Measurements from ENCODE around the gene GLRX3. TPM values are rescaled to one million over a fixed set of nuclear protein-coding genes. Genes with fewer than 3 reads are reported as not detected.
A peak's percentile ranks its signal among the peaks of the same experiment; 100 is the strongest.
"Not testable (repeated sequence)": the region's sequence is repeated elsewhere in the genome, so short reads cannot be mapped to it uniquely, and the experiment has no call there.

The GLRX3 gene
- total and polyA plus RNA-seq, 4 experiments from 2014 or later, result 39.3 to 116 (median 59.8) TPM

DNA sequence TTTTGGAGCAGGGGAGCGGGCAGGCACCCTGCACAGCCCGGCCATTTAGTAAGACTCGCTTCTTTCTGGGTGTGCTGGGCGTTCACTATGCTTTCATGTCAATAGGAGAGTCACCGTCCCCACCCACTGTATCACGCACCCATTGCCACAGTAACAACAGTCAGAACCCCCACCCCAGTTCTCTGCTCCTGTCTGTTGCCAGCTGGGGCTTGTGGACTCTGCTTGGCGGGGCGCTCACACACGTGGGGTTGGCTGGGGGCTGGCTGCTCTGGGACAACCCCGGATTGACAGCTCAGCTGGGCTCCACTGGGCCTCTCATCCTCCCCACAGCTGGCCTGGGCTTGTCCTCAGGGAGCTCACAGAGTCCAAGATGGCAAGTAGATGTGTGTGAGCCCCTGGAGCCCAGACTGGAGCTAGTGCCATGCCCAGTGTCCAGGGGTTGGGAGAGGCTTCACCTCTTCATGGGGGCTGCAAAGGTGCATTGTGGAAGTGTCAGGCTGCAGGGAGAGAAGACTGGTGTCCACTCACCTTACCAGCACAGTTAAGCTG, 59.6 kb downstream of the GLRX3 start:
- H3K27ac ChIP-seq (ENCODE audit: low read depth, low read length), result no peak overlapping the region
- no peak overlapping the region for H3K4me3 Mint-ChIP-seq
- H3K4me1 ChIP-seq (ENCODE audit: insufficient read depth, low read length), result no peaks in the 10 kb centered on the region
- peaks cover 0 to 11% (median 6%) of the 10 kb centered on the region in 4 donors for H3K4me1 Mint-ChIP-seq
- intact Hi-C loops (cut with micrococcal nuclease), result no loop called here
- H3K9me3 ChIP-seq (ENCODE audit: control insufficient read depth in 1 of 2, low read length in 2 of 2), result no peaks in the 10 kb centered on the region
- H3K9me3 Mint-ChIP-seq, result no peaks in the 10 kb centered on the region
- H3K36me3 Mint-ChIP-seq, result no peaks in the 10 kb centered on the region
- no peaks in the 10 kb centered on the region for H3K36me3 ChIP-seq (ENCODE audit: insufficient read depth, low read length)
- ChIA-PET CTCF (ENCODE audit: partially characterized antibody) (no interaction called here), POLR2A (ENCODE audit: partially characterized antibody) (no interaction called here)
- no peaks in the 10 kb centered on the region for H3K27me3 ChIP-seq (ENCODE audit: insufficient read depth, low read length)
- H3K27me3 Mint-ChIP-seq, result peaks cover 0 to 1% of the 10 kb centered on the region in 2 donors
- H3K27ac Mint-ChIP-seq, result no peak overlapping the region
- no peak overlapping the region for H3K4me3 ChIP-seq (ENCODE audit: low read length in 2 of 2)
- DNase-seq, result peak in 1 of 5 donors; percentile 16

DNA sequence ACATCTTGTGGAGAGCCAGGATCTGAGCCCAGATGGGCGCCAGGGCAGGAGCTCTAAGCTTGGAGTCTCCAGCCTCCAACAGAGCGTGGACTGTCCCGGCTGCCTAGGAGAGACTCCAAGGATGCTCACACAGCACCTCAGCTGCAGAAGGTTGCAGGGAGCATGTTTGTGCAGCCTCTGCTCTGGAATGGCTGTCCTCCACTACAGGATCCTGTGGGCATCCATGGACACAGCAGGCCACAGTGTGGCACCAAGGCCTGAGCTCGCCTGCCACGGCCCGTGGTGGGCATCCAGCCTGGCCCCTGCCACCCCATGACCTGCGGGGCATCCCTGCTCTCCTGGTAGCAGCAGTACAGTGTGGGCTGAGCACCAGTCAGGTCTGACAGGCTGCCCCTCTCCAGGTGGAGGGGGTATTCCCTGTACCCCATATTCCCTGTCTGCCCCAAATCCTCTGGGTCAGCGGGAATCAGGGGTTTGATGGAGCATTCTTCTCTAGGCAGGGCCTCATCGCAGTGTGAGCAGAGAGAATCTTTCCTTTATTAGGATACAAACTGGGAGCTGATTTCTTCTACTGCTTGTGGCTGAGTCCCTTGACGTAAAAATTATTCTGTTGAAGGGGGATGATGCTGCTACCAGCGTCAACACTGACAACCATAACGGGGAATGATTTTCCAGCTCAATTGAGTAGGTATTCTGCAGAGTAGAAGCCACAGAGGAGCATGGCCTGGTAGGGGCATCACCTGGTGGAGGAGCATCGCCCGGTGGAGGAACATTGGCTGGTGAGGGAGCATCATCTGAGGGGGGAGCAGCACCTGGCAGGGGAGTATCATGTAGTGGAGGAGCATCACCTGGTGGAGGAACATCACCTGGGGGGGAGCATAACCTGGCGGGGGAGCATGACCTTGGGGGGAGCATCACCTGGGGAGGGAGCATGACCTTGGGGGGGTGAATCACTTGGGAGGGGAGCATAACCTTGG, 60.6 kb downstream of the GLRX3 start:
- Histone ChIP-seq H3K27me3 (ENCODE audit: insufficient read depth, low read length) (no peaks in the 10 kb centered on the region), H3K9me3 (ENCODE audit: control insufficient read depth in 1 of 2, low read length in 2 of 2) (no peaks in the 10 kb centered on the region), H3K4me1 (ENCODE audit: insufficient read depth, low read length) (no peaks in the 10 kb centered on the region), H3K36me3 (ENCODE audit: insufficient read depth, low read length) (no peaks in the 10 kb centered on the region), H3K4me3 (ENCODE audit: low read length in 2 of 2) (no peak overlapping the region), H3K27ac (ENCODE audit: low read depth, low read length) (no peak overlapping the region)
- peaks cover 0 to 3% (median 2%) of the 10 kb centered on the region in 4 donors for H3K4me1 Mint-ChIP-seq
- intact Hi-C loops (cut with micrococcal nuclease), result no loop called here
- H3K36me3 Mint-ChIP-seq, result no peaks in the 10 kb centered on the region
- no peaks in the 10 kb centered on the region for H3K27me3 Mint-ChIP-seq
- no peak overlapping the region for H3K4me3 Mint-ChIP-seq
- ChIA-PET POLR2A (ENCODE audit: partially characterized antibody) (no interaction called here), CTCF (ENCODE audit: partially characterized antibody) (no interaction called here)
- no peaks in the 10 kb centered on the region for H3K9me3 Mint-ChIP-seq
- DNase-seq, result peak in 1 of 5 donors; percentile 24
- H3K27ac Mint-ChIP-seq, result no peak overlapping the region

DNA sequence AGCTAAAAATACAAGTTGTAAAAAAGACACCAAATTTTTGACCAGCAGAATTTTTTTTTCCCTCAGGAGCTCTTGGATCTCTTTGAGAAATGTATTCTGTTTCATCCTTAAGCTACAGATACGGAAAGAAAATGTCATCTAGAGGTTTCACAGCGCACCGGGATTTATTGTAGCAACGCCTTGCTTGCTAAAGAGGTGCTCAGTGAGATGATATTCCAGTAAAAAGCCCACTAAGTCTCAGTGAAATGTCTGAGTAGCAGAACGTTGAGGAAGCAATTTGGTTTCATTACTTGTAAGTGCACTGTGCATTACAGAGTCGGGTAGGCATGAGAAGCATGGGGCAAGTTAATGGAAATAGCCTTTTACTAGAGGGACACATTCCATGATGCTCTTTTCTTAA, 62.5 kb downstream of the GLRX3 start:
- Mint-ChIP-seq H3K9me3 (no peaks in the 10 kb centered on the region), H3K36me3 (no peaks in the 10 kb centered on the region), H3K27ac (no peak overlapping the region), H3K4me3 (no peak overlapping the region), H3K27me3 (no peaks in the 10 kb centered on the region), H3K4me1 (no peaks in the 10 kb centered on the region)
- Histone ChIP-seq H3K9me3 (ENCODE audit: control insufficient read depth in 1 of 2, low read length in 2 of 2) (no peaks in the 10 kb centered on the region), H3K27ac (ENCODE audit: low read depth, low read length) (no peak overlapping the region), H3K27me3 (ENCODE audit: insufficient read depth, low read length) (no peaks in the 10 kb centered on the region), H3K36me3 (ENCODE audit: insufficient read depth, low read length) (no peaks in the 10 kb centered on the region), H3K4me1 (ENCODE audit: insufficient read depth, low read length) (no peaks in the 10 kb centered on the region), H3K4me3 (ENCODE audit: low read length in 2 of 2) (no peak overlapping the region)
- ChIA-PET CTCF (ENCODE audit: partially characterized antibody) (no interaction called here), POLR2A (ENCODE audit: partially characterized antibody) (no interaction called here)
- no peak for DNase-seq
- intact Hi-C loops (cut with micrococcal nuclease), result no loop called here

DNA sequence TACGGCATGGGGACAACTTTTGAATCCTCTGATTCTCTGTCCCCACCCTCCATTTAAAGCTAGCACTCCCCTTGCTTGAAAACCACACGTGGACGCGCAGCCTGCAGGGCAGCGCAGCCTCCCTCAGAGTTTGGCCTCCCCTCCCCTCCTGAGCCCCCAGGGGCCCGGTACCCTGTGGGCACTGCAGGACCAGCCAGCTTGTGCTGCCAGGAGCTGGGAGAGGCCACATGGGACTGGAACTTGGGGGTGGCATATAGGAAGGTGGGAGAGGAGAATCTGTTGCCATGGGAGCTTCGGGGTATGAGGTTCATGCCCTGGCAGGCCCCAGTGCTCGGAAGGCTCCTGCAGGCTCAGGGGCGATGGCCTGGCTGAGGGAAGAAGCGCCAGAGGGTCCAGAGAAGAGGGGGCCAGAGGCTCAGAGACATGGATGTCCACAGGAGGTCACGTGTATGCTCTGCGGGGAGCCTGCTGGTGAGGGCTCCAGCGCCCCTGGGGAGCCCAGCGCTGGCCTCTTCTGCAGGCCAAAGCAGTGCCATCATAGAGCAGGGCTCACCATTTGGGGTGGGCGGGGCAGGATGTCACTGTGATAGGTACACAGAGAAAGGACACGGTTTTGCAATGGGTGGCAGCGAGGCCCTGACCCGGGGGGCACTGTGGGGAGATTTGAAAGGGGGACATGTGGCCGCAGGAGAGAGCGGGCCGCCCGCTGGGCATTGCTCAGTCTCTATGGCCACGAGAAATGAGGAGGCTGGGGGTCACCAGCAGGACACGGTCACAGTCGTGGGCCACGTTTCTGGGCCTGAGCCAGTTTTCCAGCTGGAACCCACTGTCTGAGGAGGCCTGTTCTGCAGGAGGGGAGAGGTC, 64.2 kb downstream of the GLRX3 start:
- intact Hi-C loops (cut with micrococcal nuclease), result no loop called here
- no peak overlapping the region for H3K27ac ChIP-seq (ENCODE audit: low read depth, low read length)
- peak overlapping the region in 1 of 7 donors; percentile 18 for H3K27ac Mint-ChIP-seq
- DNase-seq, result no peak
- H3K4me1 ChIP-seq (ENCODE audit: insufficient read depth, low read length), result no peaks in the 10 kb centered on the region
- H3K4me1 Mint-ChIP-seq, result no peaks in the 10 kb centered on the region
- no peaks in the 10 kb centered on the region for H3K36me3 Mint-ChIP-seq
- ChIA-PET POLR2A (ENCODE audit: partially characterized antibody) (no interaction called here), CTCF (ENCODE audit: partially characterized antibody) (interaction anchor here (0.6 kb wide), 1 partner anchor 175 kb away, joined by 3 read pairs; no protein-coding TSS in a partner anchor)
- no peaks in the 10 kb centered on the region for H3K9me3 ChIP-seq (ENCODE audit: control insufficient read depth in 1 of 2, low read length in 2 of 2)
- H3K27me3 ChIP-seq (ENCODE audit: insufficient read depth, low read length), result no peaks in the 10 kb centered on the region
- H3K36me3 ChIP-seq (ENCODE audit: insufficient read depth, low read length), result no peaks in the 10 kb centered on the region
- H3K4me3 ChIP-seq (ENCODE audit: low read length in 2 of 2), result no peak overlapping the region
- no peaks in the 10 kb centered on the region for H3K27me3 Mint-ChIP-seq
- no peak overlapping the region for H3K4me3 Mint-ChIP-seq
- no peaks in the 10 kb centered on the region for H3K9me3 Mint-ChIP-seq

- ChIA-PET POLR2A (ENCODE audit: partially characterized antibody) (no interaction called here), CTCF (ENCODE audit: partially characterized antibody) (no interaction called here)
- H3K36me3 ChIP-seq (ENCODE audit: insufficient read depth, low read length), result no peaks in the 10 kb centered on the region
- H3K4me1 ChIP-seq (ENCODE audit: insufficient read depth, low read length), result no peaks in the 10 kb centered on the region
- no peak overlapping the region for H3K27ac ChIP-seq (ENCODE audit: low read depth, low read length)
- Mint-ChIP-seq H3K4me1 (no peaks in the 10 kb centered on the region), H3K27ac (no peak overlapping the region), H3K27me3 (no peaks in the 10 kb centered on the region), H3K36me3 (no peaks in the 10 kb centered on the region), H3K9me3 (no peaks in the 10 kb centered on the region), H3K4me3 (no peak overlapping the region)
- intact Hi-C loops (cut with micrococcal nuclease), result no loop called here
- peak in 1 of 5 donors; percentile 40 for DNase-seq
- no peak overlapping the region for H3K4me3 ChIP-seq (ENCODE audit: low read length in 2 of 2)
- H3K27me3 ChIP-seq (ENCODE audit: insufficient read depth, low read length), result no peaks in the 10 kb centered on the region
- H3K9me3 ChIP-seq (ENCODE audit: control insufficient read depth in 1 of 2, low read length in 2 of 2), result no peaks in the 10 kb centered on the region
Measured at GRCh38 chr10:130201043-130201380, 64.8 kb downstream of the GLRX3 start.

GRCh38 chr10:130202150-130202549, 66.0 kb downstream of the GLRX3 start:
- H3K9me3 ChIP-seq (ENCODE audit: control insufficient read depth in 1 of 2, low read length in 2 of 2); H3K27ac Mint-ChIP-seq; intact Hi-C loops (cut with micrococcal nuclease); H3K4me3 Mint-ChIP-seq; H3K27me3 Mint-ChIP-seq; H3K27me3 ChIP-seq (ENCODE audit: insufficient read depth, low read length); H3K4me1 Mint-ChIP-seq; POLR2A ChIA-PET (ENCODE audit: partially characterized antibody); H3K27ac ChIP-seq (ENCODE audit: low read depth, low read length); H3K36me3 ChIP-seq (ENCODE audit: insufficient read depth, low read length); H3K36me3 Mint-ChIP-seq; H3K9me3 Mint-ChIP-seq; H3K4me1 ChIP-seq (ENCODE audit: insufficient read depth, low read length); DNase-seq; H3K4me3 ChIP-seq (ENCODE audit: low read length in 2 of 2); CTCF ChIA-PET (ENCODE audit: partially characterized antibody): not testable (repeated sequence)

- H3K27me3 Mint-ChIP-seq, result no peaks in the 10 kb centered on the region
- DNase-seq, result no peak
- H3K9me3 ChIP-seq (ENCODE audit: control insufficient read depth in 1 of 2, low read length in 2 of 2), result no peaks in the 10 kb centered on the region
- no peak overlapping the region for H3K27ac ChIP-seq (ENCODE audit: low read depth, low read length)
- no peak overlapping the region for H3K4me3 ChIP-seq (ENCODE audit: low read length in 2 of 2)
- H3K9me3 Mint-ChIP-seq, result no peaks in the 10 kb centered on the region
- no peaks in the 10 kb centered on the region for H3K36me3 Mint-ChIP-seq
- ChIA-PET POLR2A (ENCODE audit: partially characterized antibody) (no interaction called here), CTCF (ENCODE audit: partially characterized antibody) (no interaction called here)
- H3K27ac Mint-ChIP-seq, result no peak overlapping the region
- intact Hi-C loops (cut with micrococcal nuclease), result no loop called here
- H3K4me1 Mint-ChIP-seq, result no peaks in the 10 kb centered on the region
- no peaks in the 10 kb centered on the region for H3K27me3 ChIP-seq (ENCODE audit: insufficient read depth, low read length)
- no peak overlapping the region for H3K4me3 Mint-ChIP-seq
- no peaks in the 10 kb centered on the region for H3K4me1 ChIP-seq (ENCODE audit: insufficient read depth, low read length)
- no peaks in the 10 kb centered on the region for H3K36me3 ChIP-seq (ENCODE audit: insufficient read depth, low read length)
Measured at GRCh38 chr10:130202984-130203621, 66.9 kb downstream of the GLRX3 start.
